GM19372 (cell line): ENCODE measurements around the gene RBP3.

Experiments used
- ATAC-seq: cut with Tn5 transposase; IDR thresholded peaks from one replicate; pipeline ENCODE4 v1.9.1; 2021; ENCODE audit warnings: mild to moderate bottlenecking, low read depth, moderate library complexity; ENCODE audit not compliant: unreplicated experiment

RBP3 gene

GRCh38 chr10:47317251-47317650, 30.9 kb upstream of the RBP3 start:
- no peak for ATAC-seq

GRCh38 chr10:47318706-47319105, 29.5 kb upstream of the RBP3 start:
- no peak for ATAC-seq

GRCh38 chr10:47319784-47320183, 28.4 kb upstream of the RBP3 start:
- ATAC-seq = no peak

GRCh38 chr10:47320812-47321211, 27.4 kb upstream of the RBP3 start:
- no peak for ATAC-seq

GRCh38 chr10:47321521-47322195, 26.5 kb upstream of the RBP3 start:
- no peak for ATAC-seq

GRCh38 chr10:47322300-47323061, 25.7 kb upstream of the RBP3 start, which contains the start of gene GDF2:
Gene GDF2, plus strand, starts transcription at chr10:47322454. Its CDS starts 215 bp downstream, at chr10:47322669.
- ATAC-seq = no peak

- ATAC-seq = no peak
Measured at GRCh38 chr10:47323087-47323486, 25.1 kb upstream of the RBP3 start.

GRCh38 chr10:47323636-47324296, 24.4 kb upstream of the RBP3 start:
- no peak for ATAC-seq

- no peak for ATAC-seq
Measured at GRCh38 chr10:47325303-47326291, 22.6 kb upstream of the RBP3 start.

- ATAC-seq = no peak
Measured at GRCh38 chr10:47326306-47326926, 21.7 kb upstream of the RBP3 start.

- no peak for ATAC-seq
Measured at GRCh38 chr10:47326927-47327330, 21.2 kb upstream of the RBP3 start.

GRCh38 chr10:47329855-47330254, 18.3 kb upstream of the RBP3 start:
- ATAC-seq = no peak

- no peak for ATAC-seq
Measured at GRCh38 chr10:47330366-47330765, 17.8 kb upstream of the RBP3 start.

GRCh38 chr10:47330804-47331203, 17.4 kb upstream of the RBP3 start:
- no peak for ATAC-seq

GRCh38 chr10:47331491-47331890, 16.7 kb upstream of the RBP3 start:
- ATAC-seq = no peak

- no peak for ATAC-seq
Measured at GRCh38 chr10:47331954-47332353, 16.2 kb upstream of the RBP3 start.

GRCh38 chr10:47332371-47332770, 15.8 kb upstream of the RBP3 start:
- no peak for ATAC-seq

GRCh38 chr10:47332946-47333345, 15.2 kb upstream of the RBP3 start:
- no peak for ATAC-seq

GRCh38 chr10:47333532-47333931, 14.6 kb upstream of the RBP3 start:
- no peak for ATAC-seq
